Putamen (tissue), 1 donor: ENCODE measurements around the gene ALOX15.
"Not testable (repeated sequence)": the region's sequence is repeated elsewhere in the genome, so short reads cannot be mapped to it uniquely, and the experiment has no call there.

Source experiments
- DNase-seq: peaks from one replicate; pipeline ENCODE4 v3.0.0-alpha.2; 2016; ENCODE audit warnings: low spot score

Gene ALOX15

GRCh38 chr17:4648741-4649140 lies 7.3 kb upstream of the ALOX15 start:
- DNase-seq = no peak

- DNase-seq = no peak
Measured at GRCh38 chr17:4645642-4646041, 4.2 kb upstream of the ALOX15 start.

GRCh38 chr17:4643676-4644075 lies 2.2 kb upstream of the ALOX15 start:
- DNase-seq = no peak

GRCh38 chr17:4642286-4642685 lies 808 bp upstream of the ALOX15 start:
- no peak for DNase-seq

- not testable (repeated sequence) for DNase-seq
Measured at GRCh38 chr17:4640569-4641188, 799 bp downstream of the ALOX15 start.

- not testable (repeated sequence) for DNase-seq
Measured at GRCh38 chr17:4639301-4640059, 2.0 kb downstream of the ALOX15 start.

GRCh38 chr17:4638766-4639165 lies 2.7 kb downstream of the ALOX15 start:
- DNase-seq = not testable (repeated sequence)

- no peak for DNase-seq
Measured at GRCh38 chr17:4636474-4637100, 4.9 kb downstream of the ALOX15 start.

GRCh38 chr17:4635823-4636375 lies 5.6 kb downstream of the ALOX15 start:
- no peak for DNase-seq

- DNase-seq = no peak
Measured at GRCh38 chr17:4634976-4635375, 6.5 kb downstream of the ALOX15 start.

GRCh38 chr17:4633643-4634042 lies 7.8 kb downstream of the ALOX15 start:
- no peak for DNase-seq

GRCh38 chr17:4632581-4632920 lies 8.9 kb downstream of the ALOX15 start:
- no peak for DNase-seq

- DNase-seq = no peak
Measured at GRCh38 chr17:4631836-4632580, 9.5 kb downstream of the ALOX15 start.

- DNase-seq = no peak
Measured at GRCh38 chr17:4631431-4631830, 10.0 kb downstream of the ALOX15 start.

GRCh38 chr17:4626734-4627256 lies 14.7 kb downstream of the ALOX15 start:
- DNase-seq = no peak

GRCh38 chr17:4625181-4625617 lies 16.3 kb downstream of the ALOX15 start:
- DNase-seq = no peak

GRCh38 chr17:4624451-4624911 lies 17.0 kb downstream of the ALOX15 start:
- DNase-seq = not testable (repeated sequence)

- DNase-seq = no peak
Measured at GRCh38 chr17:4623249-4623648, 18.2 kb downstream of the ALOX15 start.

- DNase-seq = no peak
Measured at GRCh38 chr17:4622375-4622774, 19.1 kb downstream of the ALOX15 start.

GRCh38 chr17:4620531-4621101 lies 20.9 kb downstream of the ALOX15 start:
- no peak for DNase-seq

- DNase-seq = no peak
Measured at GRCh38 chr17:4617590-4618351, 23.7 kb downstream of the ALOX15 start.
